Kidney epithelial cell (primary cell): Measurements from ENCODE around the gene PLK4. TPM values are rescaled to one million over a fixed set of nuclear protein-coding genes. Genes with fewer than 3 reads are reported as not detected.
"Not testable (repeated sequence)": the region's sequence is repeated elsewhere in the genome, so short reads cannot be mapped to it uniquely, and the experiment has no call there.

Source experiments
- DNase-seq: peaks from one replicate; pipeline ENCODE4 v3.0.0-alpha.2; 2010; ENCODE audit warnings: low read depth
- H3K27me3 ChIP-seq: 2 replicates; pipeline ENCODE4 v1.6.0; 2011; ENCODE audit warnings: low read length; ENCODE audit not compliant: control insufficient read depth, insufficient read depth
- H3K36me3 ChIP-seq: 2 replicates; pipeline ENCODE4 v1.5.1; 2011; ENCODE audit warnings: low read length; ENCODE audit not compliant: control insufficient read depth, insufficient read depth
- H3K4me3 ChIP-seq: 2 replicates; pipeline ENCODE4 v1.5.1; 2011; ENCODE audit warnings: low read depth, mild to moderate bottlenecking, control low read depth, low read length
- CTCF ChIP-seq: IDR thresholded peaks from 2 replicates; pipeline ENCODE4 v1.5.1; 2011; ENCODE audit warnings: mild to moderate bottlenecking, moderate library complexity, low read length, control low read depth, inconsistent platforms; ENCODE audit not compliant: insufficient read depth, poor library complexity, severe bottlenecking
- total RNA-seq: library from RNA; depleted of rRNA; stranded (reverse); fragments of >200 nt; gene quantifications from 2 replicates; pipeline ENCODE4 v1.2.3, GENCODE V29; 2015

PLK4 gene
- total RNA-seq, 1 donor from 2014 or later = 5.4 TPM

GRCh38 chr4:127920521-127920920 is 39.8 kb downstream of the PLK4 start:
- H3K4me3 ChIP-seq = no peak overlapping the region
- H3K36me3 ChIP-seq = no peaks in the 10 kb centered on the region
- TF ChIP-seq CTCF = no peak
- no peak for DNase-seq
- no peaks in the 10 kb centered on the region for H3K27me3 ChIP-seq

GRCh38 chr4:127922226-127922625 is 41.5 kb downstream of the PLK4 start:
- no peaks in the 10 kb centered on the region for H3K36me3 ChIP-seq
- no peaks in the 10 kb centered on the region for H3K27me3 ChIP-seq
- no peak for DNase-seq
- no peak overlapping the region for H3K4me3 ChIP-seq
- no peak for TF ChIP-seq CTCF

- DNase-seq, H3K27me3 ChIP-seq, H3K36me3 ChIP-seq, H3K4me3 ChIP-seq: not testable (repeated sequence)
Measured at GRCh38 chr4:127925720-127926119, 45.0 kb downstream of the PLK4 start.

DNA sequence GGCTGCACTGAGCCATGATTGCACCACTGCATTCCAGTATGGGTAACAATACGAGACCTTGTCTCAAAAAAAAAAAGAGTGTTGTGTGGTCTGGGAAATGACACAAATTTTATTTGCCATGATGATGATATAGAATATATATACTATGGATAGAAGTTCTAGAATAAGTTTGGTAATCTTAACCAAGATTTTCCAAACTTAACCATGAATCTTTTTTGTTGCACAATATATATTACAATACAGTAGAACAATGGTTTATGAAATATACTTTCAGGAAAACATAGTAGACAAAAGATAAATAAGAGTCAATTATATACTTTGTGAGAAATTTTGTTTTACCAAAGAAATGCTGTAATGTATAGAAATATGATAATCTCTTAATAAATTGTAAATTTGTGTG is 49.5 kb downstream of the PLK4 start:
- H3K4me3 ChIP-seq = no peak overlapping the region
- TF ChIP-seq CTCF = no peak
- no peaks in the 10 kb centered on the region for H3K36me3 ChIP-seq
- no peak for DNase-seq
- H3K27me3 ChIP-seq = no peaks in the 10 kb centered on the region

- not testable (repeated sequence) for H3K27me3 ChIP-seq, H3K36me3 ChIP-seq, DNase-seq, H3K4me3 ChIP-seq
Measured at GRCh38 chr4:127931836-127932235, 51.1 kb downstream of the PLK4 start.

DNA sequence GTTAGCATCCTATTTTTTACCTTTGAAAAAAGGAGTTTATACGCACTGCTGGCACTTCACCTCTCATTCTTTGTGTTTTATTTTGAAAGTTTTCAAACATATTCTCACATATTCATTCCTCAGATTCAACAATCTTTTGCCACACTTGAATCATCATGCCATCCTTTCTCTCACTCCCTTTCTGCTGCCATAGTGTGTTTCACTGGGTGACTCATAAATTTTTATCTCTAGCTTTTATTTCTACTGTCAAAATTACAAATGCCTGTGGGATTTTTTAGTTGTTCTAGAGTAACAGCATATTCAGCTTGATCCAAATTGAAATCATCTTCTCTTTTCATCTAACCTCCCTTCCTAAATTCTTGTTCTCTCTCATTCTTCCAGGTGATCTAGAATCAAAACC is 56.3 kb downstream of the PLK4 start:
- Histone ChIP-seq H3K27me3 (no peaks in the 10 kb centered on the region), H3K36me3 (no peaks in the 10 kb centered on the region), H3K4me3 (no peak overlapping the region)
- no peak for DNase-seq
- TF ChIP-seq CTCF = no peak

Other genes with a start within 250 kb of the PLK4 start
- gene INTU, start 247.9 kb upstream of the PLK4 start, total RNA-seq = 5.7 and 6.4 TPM in 2 replicates
- gene SLC25A31, start 150.5 kb upstream of the PLK4 start, total RNA-seq = not detected in 2 replicates
- 7.5 and 10.2 TPM in 2 replicates for gene HSPA4L, start 98.6 kb upstream of the PLK4 start, total RNA-seq
- 20.2 and 27.2 TPM in 2 replicates for gene MFSD8, start 84.3 kb downstream of the PLK4 start, total RNA-seq
- gene ABHD18, start 84.5 kb downstream of the PLK4 start, total RNA-seq = 8.4 and 11.0 TPM in 2 replicates
- 22.7 and 24.2 TPM in 2 replicates for gene LARP1B, start 180.4 kb downstream of the PLK4 start, total RNA-seq